Astrocyte of the cerebellum (primary cell): ENCODE data around the gene TTC39A.
"Not testable (repeated sequence)": the region's sequence is repeated elsewhere in the genome, so short reads cannot be mapped to it uniquely, and the experiment has no call there.

Experiments
- DNase-seq: peaks from one replicate; pipeline ENCODE4 v3.0.0-alpha.2; 2011; ENCODE audit warnings: low read depth
- H3K4me3 ChIP-seq: 2 replicates; pipeline ENCODE4 v1.5.1; 2011; ENCODE audit warnings: mild to moderate bottlenecking, low read depth, low read length, moderate library complexity
- CTCF ChIP-seq: IDR thresholded peaks from 2 replicates; pipeline ENCODE4 v1.5.1; 2012; ENCODE audit warnings: low read length, low read depth, moderate library complexity, mild to moderate bottlenecking; ENCODE audit errors: missing control alignments
- in situ Hi-C: cut with HindIII; loops from 2 replicates; pipeline ENCODE4 v1.10.0; 2017; ENCODE audit warnings: low sequenced_read_pairs

Gene TTC39A

GRCh38 chr1:51325391-51325790 lies 5.0 kb downstream of the TTC39A start:
- in situ Hi-C loops, result no loop called here
- H3K4me3 ChIP-seq, result no peak overlapping the region
- DNase-seq, result no peak
- no peak for TF ChIP-seq CTCF

GRCh38 chr1:51325011-51325385 lies 5.4 kb downstream of the TTC39A start:
- DNase-seq, in situ Hi-C loops: not testable (repeated sequence)

GRCh38 chr1:51324251-51325010 lies 5.9 kb downstream of the TTC39A start:
- in situ Hi-C loops, result no loop called here
- H3K4me3 ChIP-seq, result no peak overlapping the region
- TF ChIP-seq CTCF, result no peak
- peak; percentile 32 for DNase-seq

More at GRCh38 chr1:51325011-51325385, 5.4 kb downstream of the TTC39A start:
- not testable (repeated sequence) for H3K4me3 ChIP-seq

GRCh38 chr1:51323778-51324177 lies 6.6 kb downstream of the TTC39A start:
- no peak for TF ChIP-seq CTCF
- no peak overlapping the region for H3K4me3 ChIP-seq
- in situ Hi-C loops, result no loop called here
- DNase-seq, result no peak

- in situ Hi-C loops, result no loop called here
- H3K4me3 ChIP-seq, result no peak overlapping the region
- no peak for DNase-seq
- no peak for TF ChIP-seq CTCF
Observed at GRCh38 chr1:51322417-51323101, 7.8 kb downstream of the TTC39A start.

GRCh38 chr1:51321924-51322280 lies 8.5 kb downstream of the TTC39A start:
- DNase-seq, result no peak
- TF ChIP-seq CTCF, result no peak
- in situ Hi-C loops, result no loop called here
- no peak overlapping the region for H3K4me3 ChIP-seq

- no peak for TF ChIP-seq CTCF
- H3K4me3 ChIP-seq, result no peak overlapping the region
- in situ Hi-C loops, result no loop called here
- DNase-seq, result no peak
Observed at GRCh38 chr1:51320967-51321923, 9.1 kb downstream of the TTC39A start.
